SK-N-SH treated with all-trans-retinoic acid at 6 μM for 48 hours (cell line): Measurements from ENCODE around the gene SBSN.

Source experiments
- ARNTL ChIP-seq: fragments of 450-650 bp; formaldehyde crosslinking; IDR thresholded peaks from 2 replicates; pipeline ENCODE4 v1.5.0; 2020; ENCODE audit warnings: low read depth, mild to moderate bottlenecking, moderate library complexity, borderline replicate concordance
- CREB5 ChIP-seq: fragments of 250-450 bp; sonication (Bioruptor Pico); IDR thresholded peaks from 2 replicates; pipeline ENCODE4 v1.5.1; 2020; ENCODE audit warnings: low read depth, mild to moderate bottlenecking, moderate library complexity
- ESRRG ChIP-seq: fragments of 250-450 bp; sonication (Bioruptor Pico); IDR thresholded peaks from 2 replicates; pipeline ENCODE4 v1.6.1; 2021; ENCODE audit warnings: mild to moderate bottlenecking
- OSR1 ChIP-seq: fragments of 250-450 bp; sonication (Bioruptor Pico); IDR thresholded peaks from 2 replicates; pipeline ENCODE4 v1.8.0; 2022; ENCODE audit warnings: moderate library complexity, mild to moderate bottlenecking, inconsistent platforms
- PATZ1 ChIP-seq: fragments of 250-450 bp; sonication (Bioruptor Pico); IDR thresholded peaks from 2 replicates; pipeline ENCODE4 v1.8.0; 2020; ENCODE audit warnings: mild to moderate bottlenecking, moderate library complexity, borderline replicate concordance
- POU6F1 ChIP-seq: fragments of 250-450 bp; sonication (Bioruptor Pico); IDR thresholded peaks from 2 replicates; pipeline ENCODE4 v1.8.0; 2021; ENCODE audit warnings: low read depth, mild to moderate bottlenecking, moderate library complexity, borderline replicate concordance
- PPARA ChIP-seq: fragments of 250-450 bp; sonication (Bioruptor Pico); IDR thresholded peaks from 2 replicates; pipeline ENCODE4 v1.5.0; 2020; ENCODE audit warnings: mild to moderate bottlenecking, borderline replicate concordance
- RARB ChIP-seq: fragments of 250-450 bp; sonication (Bioruptor Pico); IDR thresholded peaks from 2 replicates; pipeline ENCODE4 v1.8.0; 2021; ENCODE audit warnings: mild to moderate bottlenecking, moderate library complexity
- TSHZ2 ChIP-seq: fragments of 250-450 bp; sonication (Bioruptor Pico); IDR thresholded peaks from 2 replicates; pipeline ENCODE4 v1.5.0; 2020; ENCODE audit warnings: mild to moderate bottlenecking, moderate library complexity
- ZC3H10 ChIP-seq: fragments of 250-450 bp; sonication (Bioruptor Pico); IDR thresholded peaks from 2 replicates; pipeline ENCODE4 v1.5.1; 2021; ENCODE audit warnings: mild to moderate bottlenecking, moderate library complexity
- ZFP3 ChIP-seq: fragments of 250-450 bp; sonication (Bioruptor Pico); IDR thresholded peaks from 2 replicates; pipeline ENCODE4 v1.5.0; 2020; ENCODE audit warnings: mild to moderate bottlenecking, moderate library complexity
- ZFP30 ChIP-seq: fragments of 450-650 bp; formaldehyde crosslinking; IDR thresholded peaks from 2 replicates; pipeline ENCODE4 v1.5.0; 2022; ENCODE audit warnings: mild to moderate bottlenecking, moderate library complexity

GRCh38 chr19:35483089-35483488, 45.0 kb downstream of the SBSN start:
- no peak for TF ChIP-seq TSHZ2 (CRISPR knock-in tag)
- TF ChIP-seq PATZ1 (CRISPR knock-in tag), result no peak
- TF ChIP-seq ARNTL, result no peak
- TF ChIP-seq OSR1 (CRISPR knock-in tag), result no peak
- TF ChIP-seq ZFP30, result no peak
- no peak for TF ChIP-seq RARB
- no peak for TF ChIP-seq ZFP3 (CRISPR knock-in tag)
- no peak for TF ChIP-seq ZC3H10
- no peak for TF ChIP-seq PPARA (CRISPR knock-in tag)
- no peak for TF ChIP-seq CREB5 (CRISPR knock-in tag)
- TF ChIP-seq POU6F1, result no peak
- TF ChIP-seq ESRRG (CRISPR knock-in tag), result no peak
